ENCODE measurements around the gene CALML3.

Gene CALML3

DNA sequence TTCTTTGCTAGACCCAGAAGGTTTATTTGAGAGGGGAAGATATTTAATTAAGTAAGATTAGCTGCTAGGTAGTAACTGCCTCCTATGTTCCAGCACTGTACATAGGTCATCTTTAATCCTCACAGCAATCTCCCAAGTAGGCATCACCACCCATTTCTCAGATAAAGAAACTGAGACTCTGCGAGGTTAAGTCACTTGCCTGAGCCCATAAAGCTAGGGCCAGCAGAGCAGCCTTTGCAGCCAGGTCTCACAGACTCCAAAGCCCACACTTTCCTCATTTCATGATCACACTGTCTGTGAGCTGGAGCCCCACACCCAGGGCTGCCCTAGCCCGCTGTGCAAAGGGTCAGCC lies 20.6 kb downstream of the CALML3 start:
- TF ChIP-seq, protein P1, sequence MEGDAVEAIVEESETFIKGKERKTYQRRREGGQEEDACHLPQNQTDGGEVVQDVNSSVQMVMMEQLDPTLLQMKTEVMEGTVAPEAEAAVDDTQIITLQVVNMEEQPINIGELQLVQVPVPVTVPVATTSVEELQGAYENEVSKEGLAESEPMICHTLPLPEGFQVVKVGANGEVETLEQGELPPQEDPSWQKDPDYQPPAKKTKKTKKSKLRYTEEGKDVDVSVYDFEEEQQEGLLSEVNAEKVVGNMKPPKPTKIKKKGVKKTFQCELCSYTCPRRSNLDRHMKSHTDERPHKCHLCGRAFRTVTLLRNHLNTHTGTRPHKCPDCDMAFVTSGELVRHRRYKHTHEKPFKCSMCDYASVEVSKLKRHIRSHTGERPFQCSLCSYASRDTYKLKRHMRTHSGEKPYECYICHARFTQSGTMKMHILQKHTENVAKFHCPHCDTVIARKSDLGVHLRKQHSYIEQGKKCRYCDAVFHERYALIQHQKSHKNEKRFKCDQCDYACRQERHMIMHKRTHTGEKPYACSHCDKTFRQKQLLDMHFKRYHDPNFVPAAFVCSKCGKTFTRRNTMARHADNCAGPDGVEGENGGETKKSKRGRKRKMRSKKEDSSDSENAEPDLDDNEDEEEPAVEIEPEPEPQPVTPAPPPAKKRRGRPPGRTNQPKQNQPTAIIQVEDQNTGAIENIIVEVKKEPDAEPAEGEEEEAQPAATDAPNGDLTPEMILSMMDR (conservative IDR thresholded peaks at IDR 0.05; ENCODE audit: low read depth, low read length) = no peak
- H3K4me3 ChIP-seq (ENCODE audit: low read length) = no peak overlapping the region
- DNase-seq (ENCODE audit: low read depth) = no peak

DNA sequence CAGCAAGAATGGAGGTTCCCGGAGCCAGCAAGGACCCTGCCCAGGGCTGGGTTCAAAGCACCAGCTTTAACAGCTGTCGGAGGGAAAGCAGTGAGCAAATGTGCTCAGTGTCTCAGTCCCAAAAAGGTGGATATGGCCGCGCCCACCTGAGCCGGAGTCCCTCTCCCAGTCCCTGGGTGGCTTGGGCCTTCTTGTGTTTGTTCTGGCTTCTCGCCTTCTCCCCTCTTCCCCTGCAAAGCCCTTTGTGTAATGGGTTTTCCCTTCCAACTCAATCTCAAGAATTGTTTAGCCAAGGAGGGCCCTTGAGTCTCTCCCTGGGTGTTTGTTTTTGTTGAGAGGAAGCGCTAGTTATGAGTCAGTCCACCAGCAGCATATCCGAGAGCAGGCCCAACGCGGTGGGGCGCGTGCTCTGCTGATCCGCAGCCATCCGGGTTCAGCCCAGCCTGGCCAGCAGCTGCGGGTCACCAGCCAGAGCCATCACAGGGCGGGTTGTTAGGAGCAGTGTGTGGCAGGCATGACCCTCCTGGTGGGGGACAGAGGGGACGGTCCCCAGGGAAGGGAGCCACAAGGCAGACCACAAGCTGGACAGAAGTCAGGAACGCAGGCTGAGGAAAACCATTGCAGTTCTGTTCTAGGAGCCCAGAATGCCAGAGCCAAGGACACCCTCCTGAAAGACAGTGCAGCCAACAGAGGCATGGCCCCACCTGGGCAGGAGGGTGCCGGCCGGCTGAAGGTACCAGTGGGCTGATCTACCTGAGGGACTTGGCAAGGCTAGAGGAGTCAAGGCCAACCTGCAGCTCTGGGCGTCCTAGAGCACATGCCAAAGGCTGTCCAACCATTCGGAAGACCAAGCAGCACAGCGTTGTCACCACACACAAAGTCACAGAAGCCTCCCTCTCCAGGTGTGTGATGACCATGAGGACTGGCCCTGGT lies 21.3 kb downstream of the CALML3 start:
- TF ChIP-seq, protein P1 (conservative IDR thresholded peaks at IDR 0.05; ENCODE audit: low read depth, low read length) = no peak
- no peak overlapping the region for H3K4me3 ChIP-seq (ENCODE audit: low read length)
- DNase-seq (ENCODE audit: low read depth) = no peak

DNA sequence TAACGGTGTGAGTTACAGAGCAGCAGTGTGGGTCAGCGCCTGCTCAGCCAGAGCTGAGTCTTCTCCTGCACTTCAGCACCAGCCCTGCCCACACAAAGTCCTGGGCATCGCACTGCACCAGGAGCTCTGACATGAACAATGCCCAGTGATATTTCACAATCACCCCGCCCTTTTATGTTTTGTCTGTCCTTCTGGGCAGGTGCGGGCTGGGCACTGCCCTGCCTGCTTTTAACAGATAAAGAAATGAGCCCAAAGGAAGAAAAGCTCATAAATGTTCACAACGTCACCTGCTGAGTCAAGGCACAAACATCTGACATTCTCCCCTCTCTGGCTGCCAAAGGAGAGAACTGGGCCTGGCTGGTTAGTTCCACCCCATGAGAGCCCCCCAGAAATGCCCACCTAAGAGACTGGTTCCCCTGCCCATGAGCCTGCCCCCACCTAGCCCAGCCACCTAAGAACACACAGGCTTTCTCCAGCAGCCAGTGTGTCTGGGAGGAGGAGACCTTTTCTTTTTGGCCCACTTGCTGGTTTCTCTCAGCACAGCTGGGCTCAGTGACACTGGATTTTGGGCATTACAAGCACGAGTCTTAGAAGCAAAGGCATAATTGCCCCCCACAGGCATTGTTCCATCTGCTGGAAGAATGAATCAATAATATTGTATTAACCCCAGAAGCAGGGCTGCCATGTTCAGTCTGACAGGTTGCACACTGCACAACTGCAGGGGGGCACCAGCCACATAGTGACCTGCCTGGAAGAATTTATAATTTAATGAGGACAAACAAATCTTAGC lies 22.3 kb downstream of the CALML3 start:
- no peak for DNase-seq (ENCODE audit: low read depth)
- H3K4me3 ChIP-seq (ENCODE audit: low read length) = no peak overlapping the region
- TF ChIP-seq, protein P1 (conservative IDR thresholded peaks at IDR 0.05; ENCODE audit: low read depth, low read length) = no peak

DNA sequence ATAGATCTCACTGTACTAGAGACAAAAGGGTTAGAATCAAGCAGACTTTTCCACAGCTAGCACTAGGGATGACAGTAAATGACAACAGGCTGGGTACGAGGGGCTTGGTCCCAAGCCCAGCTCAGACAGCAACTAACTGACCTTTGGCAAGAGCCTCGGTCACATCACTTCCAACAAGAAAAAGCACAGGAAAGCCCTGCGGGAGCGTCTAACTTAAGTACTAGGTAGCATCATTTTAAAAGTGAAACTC lies 22.8 kb downstream of the CALML3 start:
- TF ChIP-seq, protein P1 (conservative IDR thresholded peaks at IDR 0.05; ENCODE audit: low read depth, low read length) = no peak
- no peak overlapping the region for H3K4me3 ChIP-seq (ENCODE audit: low read length)
- no peak for DNase-seq (ENCODE audit: low read depth)

DNA sequence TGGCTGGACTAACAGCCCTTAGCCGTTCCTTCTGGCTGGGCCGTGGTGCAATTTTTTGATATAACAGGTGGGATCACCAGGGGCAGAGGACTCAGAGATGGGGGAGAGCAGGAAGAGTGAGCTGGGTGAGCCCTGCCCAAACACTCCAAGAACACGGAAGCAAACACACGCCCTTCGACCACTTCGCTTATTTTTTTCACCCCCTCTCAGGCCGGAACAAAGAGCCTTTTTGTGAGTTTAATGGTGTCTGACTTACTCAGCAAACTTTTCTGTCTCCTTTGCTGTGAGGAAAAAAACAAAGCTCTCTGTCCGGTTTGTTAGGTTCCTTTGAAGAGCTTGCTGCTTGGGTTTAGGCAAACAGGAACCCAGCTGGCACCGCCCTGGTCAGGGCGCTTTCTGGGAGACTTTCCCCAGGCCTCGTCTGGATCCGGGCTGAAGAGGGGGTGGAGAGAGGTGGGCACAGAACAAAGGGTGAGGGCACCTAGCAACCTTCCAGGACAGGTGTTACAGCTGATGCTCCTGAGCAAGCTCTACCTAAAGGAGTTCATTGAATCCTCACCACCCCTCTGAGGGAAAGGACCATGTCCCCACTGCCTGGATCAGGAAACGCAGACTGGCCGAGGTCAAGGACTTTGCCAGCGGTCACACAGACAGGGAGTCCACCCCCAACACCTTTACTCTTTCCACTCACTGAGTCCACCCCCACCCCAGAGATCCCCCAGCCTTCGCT lies 23.3 kb downstream of the CALML3 start:
- TF ChIP-seq, protein P1 (conservative IDR thresholded peaks at IDR 0.05; ENCODE audit: low read depth, low read length) = no peak
- H3K4me3 ChIP-seq (ENCODE audit: low read length) = no peak overlapping the region
- no peak for DNase-seq (ENCODE audit: low read depth)

DNA sequence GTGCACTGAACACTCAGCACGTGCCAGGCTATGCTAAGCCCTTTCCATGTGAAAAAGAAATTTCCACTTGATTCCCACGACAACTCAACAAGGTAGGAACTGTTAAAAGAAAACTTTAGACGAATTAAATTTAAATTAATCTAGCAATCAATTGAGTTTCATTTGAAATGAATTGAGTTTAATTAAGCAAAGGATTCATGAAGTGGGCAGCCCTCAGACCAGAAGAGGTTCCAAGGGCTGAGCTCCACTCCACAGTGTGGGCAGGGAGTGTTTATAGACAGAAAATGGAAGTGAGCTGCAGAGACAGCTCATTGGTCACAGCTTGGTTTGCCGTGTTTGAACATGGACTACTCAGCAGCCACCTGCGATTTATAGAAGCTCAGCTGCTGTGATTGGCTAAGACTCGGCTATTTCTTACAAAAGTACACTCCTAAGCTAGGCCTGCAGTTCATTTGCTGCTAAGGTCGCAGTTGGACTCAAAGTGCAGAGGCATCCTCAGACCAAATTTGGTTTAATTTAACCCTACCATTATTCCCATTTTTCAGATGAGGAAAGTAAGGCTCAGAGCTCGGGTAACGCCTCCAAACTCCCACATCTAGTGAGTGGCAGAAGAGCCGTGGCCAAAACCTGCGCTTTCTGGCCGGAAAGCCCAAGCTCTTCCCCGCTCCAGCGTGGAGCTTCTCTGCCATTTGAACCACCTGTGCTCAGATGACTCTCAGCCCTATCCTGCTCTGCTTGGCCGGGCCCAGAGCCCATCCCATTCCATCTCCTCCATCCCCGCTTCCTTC lies 24.9 kb downstream of the CALML3 start:
- DNase-seq (ENCODE audit: low read depth) = no peak
- TF ChIP-seq, protein P1 (conservative IDR thresholded peaks at IDR 0.05; ENCODE audit: low read depth, low read length) = no peak

More for the DNA sequence above, 24.9 kb downstream of the CALML3 start:
- H3K4me3 ChIP-seq (ENCODE audit: low read length) = no peak overlapping the region
